Measurements from ENCODE around the gene NEO1.

DNA sequence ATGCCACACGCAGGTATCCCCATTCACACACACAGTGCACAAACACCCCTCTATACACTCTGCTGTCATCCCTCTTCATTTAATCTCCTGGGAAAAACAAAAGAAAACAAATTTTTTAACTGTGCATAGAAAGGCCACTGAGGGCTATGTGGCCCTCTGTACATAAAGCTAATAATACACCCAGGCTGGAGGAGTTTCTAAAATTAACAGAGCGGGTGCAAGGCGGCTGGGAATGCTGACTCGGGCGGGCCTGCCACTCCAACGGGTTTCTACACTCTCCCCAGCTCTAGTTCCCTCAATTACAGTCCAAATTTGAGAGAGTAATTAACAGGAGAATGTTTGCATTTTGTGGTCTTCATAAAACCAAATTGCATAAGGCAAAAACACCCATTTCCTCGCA is 293.4 kb downstream of the NEO1 start:
- no peak for TF ChIP-seq CTCF (IDR thresholded peaks at IDR 0.05; ENCODE audit: insufficient read depth, low read length)
- TF ChIP-seq, protein P1, sequence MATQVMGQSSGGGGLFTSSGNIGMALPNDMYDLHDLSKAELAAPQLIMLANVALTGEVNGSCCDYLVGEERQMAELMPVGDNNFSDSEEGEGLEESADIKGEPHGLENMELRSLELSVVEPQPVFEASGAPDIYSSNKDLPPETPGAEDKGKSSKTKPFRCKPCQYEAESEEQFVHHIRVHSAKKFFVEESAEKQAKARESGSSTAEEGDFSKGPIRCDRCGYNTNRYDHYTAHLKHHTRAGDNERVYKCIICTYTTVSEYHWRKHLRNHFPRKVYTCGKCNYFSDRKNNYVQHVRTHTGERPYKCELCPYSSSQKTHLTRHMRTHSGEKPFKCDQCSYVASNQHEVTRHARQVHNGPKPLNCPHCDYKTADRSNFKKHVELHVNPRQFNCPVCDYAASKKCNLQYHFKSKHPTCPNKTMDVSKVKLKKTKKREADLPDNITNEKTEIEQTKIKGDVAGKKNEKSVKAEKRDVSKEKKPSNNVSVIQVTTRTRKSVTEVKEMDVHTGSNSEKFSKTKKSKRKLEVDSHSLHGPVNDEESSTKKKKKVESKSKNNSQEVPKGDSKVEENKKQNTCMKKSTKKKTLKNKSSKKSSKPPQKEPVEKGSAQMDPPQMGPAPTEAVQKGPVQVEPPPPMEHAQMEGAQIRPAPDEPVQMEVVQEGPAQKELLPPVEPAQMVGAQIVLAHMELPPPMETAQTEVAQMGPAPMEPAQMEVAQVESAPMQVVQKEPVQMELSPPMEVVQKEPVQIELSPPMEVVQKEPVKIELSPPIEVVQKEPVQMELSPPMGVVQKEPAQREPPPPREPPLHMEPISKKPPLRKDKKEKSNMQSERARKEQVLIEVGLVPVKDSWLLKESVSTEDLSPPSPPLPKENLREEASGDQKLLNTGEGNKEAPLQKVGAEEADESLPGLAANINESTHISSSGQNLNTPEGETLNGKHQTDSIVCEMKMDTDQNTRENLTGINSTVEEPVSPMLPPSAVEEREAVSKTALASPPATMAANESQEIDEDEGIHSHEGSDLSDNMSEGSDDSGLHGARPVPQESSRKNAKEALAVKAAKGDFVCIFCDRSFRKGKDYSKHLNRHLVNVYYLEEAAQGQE (IDR thresholded peaks at IDR 0.05; ENCODE audit: insufficient replicate concordance, low read depth) = no peak
- TF ChIP-seq POLR2AphosphoS5 (IDR thresholded peaks at IDR 0.05; ENCODE audit: low read depth) = no peak
- TF ChIP-seq SPI1 (IDR thresholded peaks at IDR 0.05; ENCODE audit: borderline replicate concordance, low read depth) = no peak
